ENCODE results near the gene RIMS3.

The RIMS3 gene

GRCh38 chr1:40697436-40697835 lies 32.0 kb upstream of the RIMS3 start:
- H3K9me3 ChIP-seq (ENCODE audit: severe bottlenecking) = no peaks in the 10 kb centered on the region
- no peak for DNase-seq (ENCODE audit: low spot score)
- no peaks in the 10 kb centered on the region for H3K27me3 ChIP-seq (ENCODE audit: insufficient read depth, poor library complexity, severe bottlenecking)
- no peak for ATAC-seq (ENCODE audit: low read depth)
- TF ChIP-seq, protein P1, sequence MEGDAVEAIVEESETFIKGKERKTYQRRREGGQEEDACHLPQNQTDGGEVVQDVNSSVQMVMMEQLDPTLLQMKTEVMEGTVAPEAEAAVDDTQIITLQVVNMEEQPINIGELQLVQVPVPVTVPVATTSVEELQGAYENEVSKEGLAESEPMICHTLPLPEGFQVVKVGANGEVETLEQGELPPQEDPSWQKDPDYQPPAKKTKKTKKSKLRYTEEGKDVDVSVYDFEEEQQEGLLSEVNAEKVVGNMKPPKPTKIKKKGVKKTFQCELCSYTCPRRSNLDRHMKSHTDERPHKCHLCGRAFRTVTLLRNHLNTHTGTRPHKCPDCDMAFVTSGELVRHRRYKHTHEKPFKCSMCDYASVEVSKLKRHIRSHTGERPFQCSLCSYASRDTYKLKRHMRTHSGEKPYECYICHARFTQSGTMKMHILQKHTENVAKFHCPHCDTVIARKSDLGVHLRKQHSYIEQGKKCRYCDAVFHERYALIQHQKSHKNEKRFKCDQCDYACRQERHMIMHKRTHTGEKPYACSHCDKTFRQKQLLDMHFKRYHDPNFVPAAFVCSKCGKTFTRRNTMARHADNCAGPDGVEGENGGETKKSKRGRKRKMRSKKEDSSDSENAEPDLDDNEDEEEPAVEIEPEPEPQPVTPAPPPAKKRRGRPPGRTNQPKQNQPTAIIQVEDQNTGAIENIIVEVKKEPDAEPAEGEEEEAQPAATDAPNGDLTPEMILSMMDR (IDR thresholded peaks at IDR 0.05; ENCODE audit: poor library complexity, severe bottlenecking) = no peak
- no peaks in the 10 kb centered on the region for H3K36me3 ChIP-seq (ENCODE audit: low read depth)
- no peak overlapping the region for H3K4me3 ChIP-seq (ENCODE audit: severe bottlenecking)
- H3K4me1 ChIP-seq (ENCODE audit: insufficient read depth, poor library complexity, severe bottlenecking) = peaks cover 21% of the 10 kb centered on the region
- no peak overlapping the region for H3K27ac ChIP-seq (ENCODE audit: poor library complexity, severe bottlenecking)

GRCh38 chr1:40696294-40696693 lies 30.8 kb upstream of the RIMS3 start:
- Histone ChIP-seq H3K4me3 (ENCODE audit: severe bottlenecking) (no peak overlapping the region), H3K27me3 (ENCODE audit: insufficient read depth, poor library complexity, severe bottlenecking) (no peaks in the 10 kb centered on the region), H3K9me3 (ENCODE audit: severe bottlenecking) (no peaks in the 10 kb centered on the region), H3K27ac (ENCODE audit: poor library complexity, severe bottlenecking) (no peak overlapping the region), H3K4me1 (ENCODE audit: insufficient read depth, poor library complexity, severe bottlenecking) (peaks cover 21% of the 10 kb centered on the region), H3K36me3 (ENCODE audit: low read depth) (no peaks in the 10 kb centered on the region)
- DNase-seq (ENCODE audit: low spot score) (no peak), ATAC-seq (ENCODE audit: low read depth) (no peak)
- TF ChIP-seq, protein P1 (IDR thresholded peaks at IDR 0.05; ENCODE audit: poor library complexity, severe bottlenecking) = no peak

DNA sequence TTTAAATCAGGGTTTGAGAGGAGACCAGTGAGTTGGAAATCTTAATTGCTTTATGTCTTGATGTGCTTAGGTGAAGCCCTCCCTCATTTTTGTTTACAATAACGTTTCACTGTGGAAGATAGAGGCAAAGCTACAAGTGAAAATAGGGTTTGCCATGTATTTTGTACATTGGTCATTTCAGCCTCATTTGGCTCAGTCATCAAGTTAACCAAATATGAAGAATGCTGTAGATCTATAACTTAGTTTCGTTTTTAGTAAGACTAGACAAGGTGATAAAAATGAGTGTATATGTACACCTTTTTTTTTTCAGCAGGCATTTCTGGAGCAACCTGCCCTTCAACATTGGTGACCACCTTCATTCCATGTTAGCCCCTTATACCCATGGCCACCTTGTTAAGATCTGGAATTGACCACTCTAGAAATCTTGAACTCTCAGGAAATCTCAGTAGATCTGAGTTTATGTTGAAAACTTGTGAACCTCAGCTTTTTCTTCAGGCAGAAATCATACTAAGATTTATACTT lies 28.9 kb upstream of the RIMS3 start:
- Histone ChIP-seq H3K27ac (ENCODE audit: poor library complexity, severe bottlenecking) (no peak overlapping the region), H3K36me3 (ENCODE audit: low read depth) (no peaks in the 10 kb centered on the region), H3K9me3 (ENCODE audit: severe bottlenecking) (no peaks in the 10 kb centered on the region), H3K4me1 (ENCODE audit: insufficient read depth, poor library complexity, severe bottlenecking) (peaks cover 21% of the 10 kb centered on the region), H3K27me3 (ENCODE audit: insufficient read depth, poor library complexity, severe bottlenecking) (no peaks in the 10 kb centered on the region), H3K4me3 (ENCODE audit: severe bottlenecking) (no peak overlapping the region)
- TF ChIP-seq, protein P1 (IDR thresholded peaks at IDR 0.05; ENCODE audit: poor library complexity, severe bottlenecking) = no peak
- no peak for DNase-seq (ENCODE audit: low spot score)
- ATAC-seq (ENCODE audit: low read depth) = no peak

DNA sequence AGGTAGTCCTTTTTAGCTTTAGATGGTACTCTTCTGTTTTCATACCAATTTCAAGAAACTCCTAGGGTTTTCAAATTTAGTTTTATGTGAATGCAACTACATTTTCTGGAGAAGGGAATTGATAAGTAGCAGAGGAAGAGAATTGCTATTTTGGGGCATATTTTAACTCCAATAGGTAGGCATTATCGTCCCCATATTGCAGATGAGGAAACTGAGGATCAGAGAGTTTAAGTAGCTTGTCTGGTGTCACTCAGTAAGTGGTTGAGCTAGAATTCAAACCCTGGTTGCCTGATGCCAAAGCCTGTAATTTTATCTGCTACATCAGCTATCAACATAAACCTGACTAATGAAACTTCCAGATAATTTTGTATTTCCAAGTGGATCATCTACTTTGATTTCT lies 27.9 kb upstream of the RIMS3 start:
- Histone ChIP-seq H3K4me1 (ENCODE audit: insufficient read depth, poor library complexity, severe bottlenecking) (peaks cover 14% of the 10 kb centered on the region), H3K27ac (ENCODE audit: poor library complexity, severe bottlenecking) (peak overlapping the region; percentile 82), H3K4me3 (ENCODE audit: severe bottlenecking) (no peak overlapping the region), H3K36me3 (ENCODE audit: low read depth) (no peaks in the 10 kb centered on the region), H3K27me3 (ENCODE audit: insufficient read depth, poor library complexity, severe bottlenecking) (no peaks in the 10 kb centered on the region), H3K9me3 (ENCODE audit: severe bottlenecking) (no peaks in the 10 kb centered on the region)
- ATAC-seq (ENCODE audit: low read depth) (no peak), DNase-seq (ENCODE audit: low spot score) (no peak)
- TF ChIP-seq, protein P1 (IDR thresholded peaks at IDR 0.05; ENCODE audit: poor library complexity, severe bottlenecking) = no peak

GRCh38 chr1:40692429-40692895 lies 27.0 kb upstream of the RIMS3 start:
- TF ChIP-seq, protein P1 (IDR thresholded peaks at IDR 0.05; ENCODE audit: poor library complexity, severe bottlenecking) = no peak
- ATAC-seq (ENCODE audit: low read depth) (peak; percentile 13; the same call in 2 of the 3 replicates), DNase-seq (ENCODE audit: low spot score) (no peak)
- peaks cover 14% of the 10 kb centered on the region for H3K4me1 ChIP-seq (ENCODE audit: insufficient read depth, poor library complexity, severe bottlenecking)
- no peaks in the 10 kb centered on the region for H3K27me3 ChIP-seq (ENCODE audit: insufficient read depth, poor library complexity, severe bottlenecking)
- peak overlapping the region; percentile 82 for H3K27ac ChIP-seq (ENCODE audit: poor library complexity, severe bottlenecking)
- peak overlapping the region; percentile 69 for H3K4me3 ChIP-seq (ENCODE audit: severe bottlenecking)
- no peaks in the 10 kb centered on the region for H3K36me3 ChIP-seq (ENCODE audit: low read depth)
- no peaks in the 10 kb centered on the region for H3K9me3 ChIP-seq (ENCODE audit: severe bottlenecking)

Measured in RWPE2 (cell line).